RWPE2 (cell line): ENCODE data around the gene DNMT1.

Experiments used
- ATAC-seq: fragments of 200-7000 bp; cut with Tn5 transposase; 3 replicates; pipeline ENCODE4 v1.9.1; 2021; ENCODE audit warnings: low read depth
- DNase-seq: peaks from one replicate; pipeline ENCODE4 v3.0.0-alpha.2; 2020; ENCODE audit warnings: low spot score
- H3K27ac ChIP-seq: fragments of 450-650 bp; 2 replicates; pipeline ENCODE4 v1.5.1; 2017; ENCODE audit warnings: mild to moderate bottlenecking; ENCODE audit not compliant: poor library complexity, severe bottlenecking
- H3K27me3 ChIP-seq: fragments of 250-450 bp; sonication (Bioruptor Pico); 2 replicates; pipeline ENCODE4 v1.5.1; 2021; ENCODE audit warnings: mild to moderate bottlenecking, moderate library complexity; ENCODE audit not compliant: insufficient read depth, poor library complexity, severe bottlenecking
- H3K36me3 ChIP-seq: fragments of 250-450 bp; sonication (Bioruptor Pico); 2 replicates; pipeline ENCODE4 v1.5.1; 2020; ENCODE audit warnings: low read depth, mild to moderate bottlenecking, moderate library complexity
- H3K4me1 ChIP-seq: fragments of 250-450 bp; sonication (Bioruptor Pico); 2 replicates; pipeline ENCODE4 v1.5.1; 2021; ENCODE audit warnings: mild to moderate bottlenecking, moderate library complexity; ENCODE audit not compliant: insufficient read depth, poor library complexity, severe bottlenecking
- H3K4me3 ChIP-seq: fragments of 250-450 bp; sonication (Bioruptor Pico); 2 replicates; pipeline ENCODE4 v1.5.1; 2021; ENCODE audit warnings: mild to moderate bottlenecking, moderate library complexity; ENCODE audit not compliant: severe bottlenecking
- H3K9me3 ChIP-seq: fragments of 250-450 bp; sonication (Bioruptor Pico); 2 replicates; pipeline ENCODE4 v1.5.1; 2021; ENCODE audit warnings: mild to moderate bottlenecking, moderate library complexity; ENCODE audit not compliant: severe bottlenecking
- CTCF ChIP-seq: fragments of 450-650 bp; IDR thresholded peaks from one replicate; pipeline ENCODE4 v1.5.1; 2017; ENCODE audit warnings: mild to moderate bottlenecking, moderate library complexity; ENCODE audit not compliant: poor library complexity, severe bottlenecking

DNMT1 gene

GRCh38 chr19:10193790-10194499 lies 808 bp downstream of the DNMT1 start:
- DNase-seq = peak; percentile 70
- peak; percentile 47 for ATAC-seq
- no peaks in the 10 kb centered on the region for H3K27me3 ChIP-seq
- peak overlapping the region; percentile 75 for H3K4me3 ChIP-seq
- peaks cover 38% of the 10 kb centered on the region for H3K36me3 ChIP-seq
- no peaks in the 10 kb centered on the region for H3K9me3 ChIP-seq
- peak overlapping the region; percentile 91 for H3K27ac ChIP-seq
- H3K4me1 ChIP-seq = peaks cover 4% of the 10 kb centered on the region
- no peak for TF ChIP-seq CTCF

- H3K36me3 ChIP-seq = peaks cover 47% of the 10 kb centered on the region
- TF ChIP-seq CTCF = no peak
- ATAC-seq (no peak), DNase-seq (no peak)
- no peaks in the 10 kb centered on the region for H3K9me3 ChIP-seq
- H3K4me1 ChIP-seq = peaks cover 4% of the 10 kb centered on the region
- H3K27ac ChIP-seq = peak overlapping the region; percentile 91
- H3K27me3 ChIP-seq = no peaks in the 10 kb centered on the region
- no peak overlapping the region for H3K4me3 ChIP-seq
Observed at GRCh38 chr19:10192922-10193321, 1.8 kb downstream of the DNMT1 start.

GRCh38 chr19:10191347-10191746 lies 3.4 kb downstream of the DNMT1 start:
- Histone ChIP-seq H3K36me3 (peaks cover 49% of the 10 kb centered on the region), H3K9me3 (no peaks in the 10 kb centered on the region), H3K27ac (no peak overlapping the region), H3K27me3 (no peaks in the 10 kb centered on the region), H3K4me3 (no peak overlapping the region), H3K4me1 (peaks cover 4% of the 10 kb centered on the region)
- TF ChIP-seq CTCF = no peak
- ATAC-seq = no peak
- DNase-seq = no peak

GRCh38 chr19:10190026-10190425 lies 4.7 kb downstream of the DNMT1 start:
- Histone ChIP-seq H3K36me3 (peaks cover 56% of the 10 kb centered on the region), H3K4me1 (peaks cover 4% of the 10 kb centered on the region), H3K4me3 (no peak overlapping the region), H3K9me3 (no peaks in the 10 kb centered on the region), H3K27ac (no peak overlapping the region), H3K27me3 (no peaks in the 10 kb centered on the region)
- no peak for TF ChIP-seq CTCF
- ATAC-seq (no peak), DNase-seq (no peak)

GRCh38 chr19:10189616-10190015 lies 5.1 kb downstream of the DNMT1 start:
- no peak overlapping the region for H3K4me3 ChIP-seq
- DNase-seq (no peak), ATAC-seq (no peak)
- no peaks in the 10 kb centered on the region for H3K27me3 ChIP-seq
- H3K27ac ChIP-seq = no peak overlapping the region
- peaks cover 60% of the 10 kb centered on the region for H3K36me3 ChIP-seq
- no peak for TF ChIP-seq CTCF
- peaks cover 4% of the 10 kb centered on the region for H3K4me1 ChIP-seq
- no peaks in the 10 kb centered on the region for H3K9me3 ChIP-seq
